CMK (cell line): ENCODE data around the gene ZMYND10.
"Not testable (repeated sequence)": the region's sequence is repeated elsewhere in the genome, so short reads cannot be mapped to it uniquely, and the experiment has no call there.

Experiments used
- DNase-seq: peaks from one replicate; pipeline ENCODE4 v3.0.0-alpha.2; 2010; ENCODE audit warnings: low read depth

Gene ZMYND10

DNA sequence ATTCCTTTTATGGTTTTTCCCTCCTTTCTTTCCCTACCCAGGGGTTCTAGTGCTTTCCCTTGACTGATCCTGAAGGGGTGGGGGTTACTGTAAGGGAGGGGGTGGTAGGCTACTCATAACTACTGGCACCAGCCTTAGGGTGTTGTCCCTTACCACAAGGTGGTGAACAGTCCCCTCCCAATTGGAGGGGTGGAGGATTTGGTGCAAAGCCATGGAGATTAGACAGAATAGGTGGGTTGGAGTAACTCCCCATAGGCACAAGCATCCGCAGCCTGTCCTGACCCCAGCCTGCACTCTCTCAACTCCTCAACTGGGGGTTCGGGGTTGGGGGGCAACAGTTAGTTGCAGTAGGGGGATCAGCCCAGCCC lies 20.4 kb downstream of the ZMYND10 start:
- no peak for DNase-seq

GRCh38 chr3:50324351-50325112 lies 21.0 kb downstream of the ZMYND10 start:
- no peak for DNase-seq

DNA sequence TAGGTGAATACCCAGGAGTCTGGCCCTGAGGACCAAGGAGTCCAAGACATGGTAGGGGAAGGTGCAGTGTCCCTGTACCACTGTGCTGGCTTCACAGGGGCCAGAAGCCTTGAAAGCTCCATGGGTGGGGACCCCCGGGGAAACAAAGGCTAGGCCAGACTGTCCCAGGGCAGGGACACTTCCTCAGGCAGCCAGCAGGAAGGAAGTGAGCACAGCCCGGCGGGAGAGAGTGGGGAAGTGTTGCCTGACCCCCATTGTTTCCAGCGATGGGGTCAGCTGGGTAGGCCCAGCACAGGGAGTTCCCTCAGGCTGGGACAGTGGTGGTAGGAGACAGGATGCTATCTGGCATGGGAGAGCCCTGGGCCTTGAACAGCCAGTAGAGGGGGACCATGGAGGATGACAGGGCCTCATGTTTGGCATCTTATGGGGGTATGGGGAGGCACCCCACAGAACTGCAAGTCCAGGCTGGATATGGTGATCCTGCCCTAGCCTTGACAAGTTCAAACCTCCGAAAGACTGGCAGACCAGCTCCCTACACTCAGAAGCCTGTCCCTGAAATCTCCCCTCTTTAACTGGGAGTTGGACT lies 21.8 kb downstream of the ZMYND10 start:
- no peak for DNase-seq

GRCh38 chr3:50323092-50323600 lies 22.4 kb downstream of the ZMYND10 start:
- DNase-seq: no peak

DNA sequence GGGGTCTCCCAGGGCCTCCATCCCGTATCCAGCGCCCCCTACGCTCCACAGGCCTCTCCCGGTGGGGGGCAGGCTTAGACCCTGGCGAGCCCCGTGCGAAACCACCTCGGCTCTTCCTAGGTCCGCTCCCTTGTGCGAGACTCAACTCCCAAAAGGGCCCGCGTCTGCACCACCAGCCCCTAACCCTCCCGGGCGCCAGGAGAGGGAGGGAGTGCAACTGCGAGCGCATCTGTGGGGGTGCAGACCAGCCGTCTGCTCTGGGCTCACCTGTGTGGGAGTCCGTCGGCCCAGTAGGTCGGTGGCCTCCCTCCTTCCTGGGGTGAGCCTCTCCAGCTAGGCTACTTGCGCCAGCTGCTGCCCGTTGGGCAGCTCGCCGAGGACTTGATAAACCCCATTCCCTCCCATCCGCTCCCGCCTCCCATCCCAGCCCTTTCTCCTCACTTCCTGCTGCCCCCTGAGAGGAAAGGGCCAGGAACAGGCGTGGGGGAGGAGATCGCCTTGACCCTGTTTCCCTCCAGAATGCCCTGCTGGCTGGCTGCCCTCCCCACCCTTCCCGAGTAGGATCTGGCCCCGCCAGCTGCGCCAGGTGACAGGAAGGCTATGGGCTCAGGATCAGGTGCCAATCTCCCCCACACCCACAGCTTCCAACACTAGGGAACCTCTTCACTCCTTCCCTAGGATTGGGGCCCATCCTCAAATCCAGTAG lies 23.0 kb downstream of the ZMYND10 start, which contains the start of gene HYAL2:
Gene HYAL2, minus strand, starts transcription at position 360 of the 706 bp plus-strand sequence. CDS start 2,256 bp downstream, outside the sequence.
- no peak for DNase-seq

DNA sequence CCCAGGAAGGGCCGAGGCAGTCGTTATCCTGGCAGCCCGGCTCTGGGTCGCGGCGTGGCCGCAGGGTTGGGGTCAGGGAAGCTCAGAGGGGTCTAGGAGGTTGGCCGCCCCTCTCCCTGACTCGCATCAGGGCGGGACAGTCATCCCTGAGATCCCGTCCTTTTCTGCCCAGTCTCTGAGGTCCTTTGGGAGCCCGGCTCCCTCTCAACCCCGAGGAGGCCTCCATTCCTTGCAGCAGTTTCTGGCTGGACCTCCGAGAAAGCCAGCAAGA lies 23.5 kb downstream of the ZMYND10 start:
- no peak for DNase-seq

DNA sequence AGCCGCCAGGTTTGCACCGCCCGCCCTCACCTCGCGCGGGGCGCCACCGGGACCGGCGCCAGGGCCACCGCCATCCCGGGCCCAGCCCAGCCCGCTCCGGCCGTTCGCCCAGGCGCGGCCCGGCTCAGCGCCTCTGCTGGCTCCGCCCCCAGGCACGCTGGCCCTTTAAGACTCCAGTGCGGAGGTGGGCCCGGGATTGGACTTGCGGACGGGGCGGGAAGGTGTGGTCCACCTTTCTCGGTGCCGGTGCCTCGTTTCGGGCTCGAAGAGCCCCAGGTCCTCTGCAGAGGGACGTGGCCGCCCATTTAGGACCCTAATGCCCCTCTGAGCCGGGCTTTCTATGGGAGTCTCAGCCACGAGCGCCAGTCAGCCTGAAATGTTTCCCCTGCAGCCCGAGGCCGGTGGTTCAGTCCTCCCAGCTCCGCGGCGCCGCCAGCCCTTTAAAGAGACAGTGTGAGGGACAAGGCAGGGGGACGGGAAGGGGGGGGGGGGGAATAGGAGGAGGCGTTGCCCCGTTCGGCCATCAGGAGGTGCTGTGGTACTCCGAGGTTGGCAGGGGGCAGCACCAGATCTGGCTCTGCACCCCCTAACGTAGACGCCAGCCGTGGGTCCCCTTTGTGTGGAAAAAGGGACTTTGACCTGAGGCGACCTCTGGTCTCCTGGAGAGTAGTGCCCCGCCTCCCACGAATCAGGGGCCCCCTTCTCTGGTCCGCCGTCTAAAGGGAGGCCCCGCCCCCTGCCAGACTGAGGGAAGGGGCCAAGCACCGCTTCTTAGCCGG lies 24.0 kb downstream of the ZMYND10 start:
- peak; percentile 89 for DNase-seq

GRCh38 chr3:50320853-50321335 lies 24.6 kb downstream of the ZMYND10 start:
- DNase-seq: no peak

DNA sequence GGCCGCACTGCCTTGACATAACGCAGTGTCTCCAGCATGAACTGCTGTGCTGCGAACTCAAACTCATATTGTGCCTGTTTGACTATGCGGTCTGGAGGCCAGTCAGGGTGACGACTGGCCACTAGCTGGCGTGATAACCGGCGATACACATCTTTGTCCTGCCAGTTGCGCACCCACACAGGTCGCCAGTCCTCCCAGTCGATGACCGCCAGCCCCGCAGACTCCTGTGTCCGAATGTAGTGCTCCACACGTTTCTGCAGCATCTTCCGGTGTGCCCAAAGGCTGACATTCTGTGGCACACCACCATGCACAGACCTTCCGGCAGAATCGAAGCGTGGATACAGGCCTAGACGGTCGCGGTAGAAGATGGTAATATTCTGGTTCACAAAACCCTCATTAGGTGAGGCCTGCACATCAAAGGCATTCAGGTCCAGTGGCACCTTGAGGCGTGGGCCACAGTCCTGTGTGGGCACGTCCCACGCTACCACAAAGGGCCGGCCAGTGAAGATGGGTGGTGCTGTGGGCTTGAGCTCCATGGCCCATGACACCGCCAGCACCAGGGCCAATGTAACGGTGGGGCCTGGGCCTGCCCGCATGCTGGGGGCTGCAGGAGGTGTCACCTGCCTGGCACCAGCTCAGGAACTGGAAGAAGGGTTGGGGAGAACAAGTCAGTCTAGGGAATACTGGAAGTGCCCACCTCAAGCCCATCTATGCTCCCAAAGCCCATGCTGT lies 25.5 kb downstream of the ZMYND10 start:
- no peak for DNase-seq

GRCh38 chr3:50319181-50319893 lies 26.2 kb downstream of the ZMYND10 start:
- DNase-seq: no peak

- DNase-seq: no peak
These were observed 26.9 kb downstream of the ZMYND10 start for GRCh38 chr3:50318615-50319014.

DNA sequence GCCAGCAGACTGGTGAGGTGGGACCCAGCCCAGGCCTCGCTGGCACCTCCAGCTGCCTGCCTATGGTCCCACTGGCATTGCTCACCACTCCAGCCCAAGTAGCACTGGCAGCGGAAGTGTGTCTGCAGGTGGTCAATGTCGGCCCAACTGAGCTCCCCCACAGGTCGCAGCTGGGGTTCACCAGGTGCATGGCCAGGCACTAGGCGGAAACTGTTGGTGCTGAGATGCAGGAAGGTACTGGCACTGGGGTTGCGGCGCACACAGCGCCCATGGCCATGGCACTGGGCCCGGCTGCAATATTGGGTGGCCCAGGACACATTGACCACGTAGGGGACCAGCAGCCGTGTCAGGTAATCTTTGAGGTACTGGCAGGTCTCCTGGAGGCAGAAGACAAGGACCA lies 27.4 kb downstream of the ZMYND10 start:
- no peak for DNase-seq

DNA sequence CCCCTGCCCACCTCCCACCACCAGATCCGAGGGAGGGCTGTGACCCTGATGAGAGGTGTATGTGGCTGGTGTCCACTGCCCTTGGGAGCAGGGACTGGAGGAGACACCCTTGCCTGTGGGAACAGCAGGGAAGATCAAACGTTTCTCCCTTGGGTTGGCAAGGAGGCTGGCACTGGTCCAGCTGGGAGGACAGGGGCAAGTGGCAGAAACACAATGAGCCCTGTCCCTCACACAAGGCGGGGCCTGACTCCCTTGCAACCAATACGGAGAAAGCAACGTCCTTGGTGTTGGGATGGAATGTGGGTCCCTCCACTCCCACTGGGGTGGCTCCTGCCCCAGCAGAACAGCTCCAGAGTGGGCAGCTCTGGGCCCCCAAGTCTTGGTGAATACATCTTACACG lies 28.2 kb downstream of the ZMYND10 start:
- no peak for DNase-seq

DNA sequence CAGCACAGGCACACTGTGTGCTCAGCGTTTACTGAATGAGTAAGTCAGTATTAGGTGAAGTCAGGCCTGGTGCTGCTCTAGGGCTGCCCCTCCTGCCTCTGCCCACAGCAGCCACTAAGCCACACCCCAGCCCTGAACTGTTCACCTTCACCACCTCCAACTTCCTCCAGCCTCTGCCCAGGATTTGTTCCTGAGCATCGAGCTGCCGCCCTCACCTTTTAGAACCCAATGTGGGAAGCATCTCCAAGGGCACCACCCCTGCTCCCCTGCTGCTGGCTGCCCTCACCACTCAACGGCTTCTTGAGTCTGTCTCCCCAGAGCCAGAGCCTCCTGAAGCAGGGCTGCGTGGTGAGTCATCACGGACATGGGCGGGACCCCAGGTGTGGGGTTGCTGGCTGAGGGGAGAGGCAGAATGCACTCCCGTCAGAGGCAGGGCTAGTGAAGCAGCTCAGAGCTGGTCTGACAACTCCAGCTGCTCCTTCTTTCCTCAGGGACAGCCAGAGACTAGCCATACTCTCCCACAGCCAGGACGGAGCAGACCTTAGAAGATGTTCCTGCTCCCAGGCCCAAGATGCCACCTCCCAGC lies 28.8 kb downstream of the ZMYND10 start:
- no peak for DNase-seq

- DNase-seq: no peak
These were observed 30.7 kb downstream of the ZMYND10 start for GRCh38 chr3:50314816-50315215.

- DNase-seq: no peak
These were observed 31.2 kb downstream of the ZMYND10 start for GRCh38 chr3:50314342-50314741.

- not testable (repeated sequence) for DNase-seq
These were observed 33.5 kb downstream of the ZMYND10 start for GRCh38 chr3:50312041-50312440.

GRCh38 chr3:50304601-50305000 lies 40.9 kb downstream of the ZMYND10 start:
- no peak for DNase-seq

DNA sequence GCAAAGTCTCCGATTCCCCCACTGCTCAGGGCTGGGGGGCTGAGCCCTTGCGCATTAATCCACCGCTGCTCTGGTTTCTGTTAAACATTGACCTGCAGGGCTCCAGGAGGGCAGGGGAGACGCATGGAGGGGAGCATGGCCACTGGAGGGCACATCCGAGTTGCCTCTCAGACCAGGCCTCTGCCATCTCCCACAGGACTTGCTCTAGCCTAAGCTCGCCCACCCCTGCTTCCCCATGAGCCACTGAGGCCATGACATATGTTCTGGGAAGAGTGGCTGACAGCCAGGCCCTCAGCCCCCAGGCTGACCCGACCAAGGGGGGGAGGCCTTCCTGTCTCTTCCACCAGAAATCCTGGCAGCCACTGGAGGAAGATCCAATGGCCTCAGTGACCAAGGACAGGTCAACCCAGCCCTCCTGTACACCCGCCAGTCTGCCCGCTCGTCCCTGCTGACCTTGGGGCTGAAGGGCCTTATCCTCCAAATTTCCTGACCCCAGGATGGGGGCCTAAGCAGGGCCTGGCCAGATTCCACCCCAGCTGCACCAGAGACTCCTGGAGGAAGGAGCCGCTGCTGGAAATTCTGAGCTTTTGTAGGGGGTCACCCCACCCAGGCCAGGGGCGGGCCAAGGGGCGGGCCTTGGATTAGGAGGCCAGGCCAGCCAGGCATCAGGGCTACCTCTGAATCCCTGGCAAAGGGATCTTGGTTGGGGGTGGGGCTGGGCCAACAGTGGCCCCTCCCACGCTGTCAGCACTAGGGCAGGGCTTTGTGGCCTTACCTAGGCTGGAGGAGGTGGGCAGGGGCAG lies 42.3 kb downstream of the ZMYND10 start, which contains the start of gene HYAL1:
Gene HYAL1, minus strand, starts transcription at position 562 of the 803 bp plus-strand sequence. CDS start 618 bp downstream, outside the sequence.
- no peak for DNase-seq
